NCI-H2227 (cell line): ENCODE measurements around the gene GLRX3.
A peak's percentile ranks its signal among the peaks of the same experiment; 100 is the strongest.
"Not testable (repeated sequence)": the region's sequence is repeated elsewhere in the genome, so short reads cannot be mapped to it uniquely, and the experiment has no call there.

Experiments used
- DNase-seq: peaks from one replicate; lab custom pipeline; 2025; ENCODE audit not compliant: unreplicated experiment; lab: John Stamatoyannopoulos, UW

The GLRX3 gene

GRCh38 chr10:130188195-130189175, 52.3 kb downstream of the GLRX3 start:
- no peak for DNase-seq

DNA sequence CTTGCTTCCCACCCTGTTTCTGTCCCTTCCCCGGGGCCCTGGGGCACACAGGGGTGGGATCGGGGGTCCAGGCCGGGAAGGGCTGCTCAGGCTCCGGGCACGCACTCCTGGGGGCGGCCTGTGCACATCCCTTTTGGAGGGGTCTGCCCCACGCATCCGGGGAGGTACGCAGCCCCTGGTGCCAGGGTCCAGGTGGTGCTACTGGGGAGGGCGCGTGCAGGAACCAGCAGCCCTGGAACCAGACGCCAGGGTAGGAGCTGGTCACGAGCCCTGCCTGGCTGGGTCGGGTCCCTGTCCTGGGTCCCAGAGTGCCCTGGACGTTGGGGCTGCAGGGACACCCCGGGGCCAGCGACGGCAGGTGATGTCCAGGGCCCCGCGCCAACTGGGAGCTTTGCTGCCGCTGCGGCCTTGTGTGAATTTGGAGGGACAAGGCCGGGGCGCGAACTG, 53.4 kb downstream of the GLRX3 start:
- no peak for DNase-seq

- DNase-seq, result peak; percentile 91
These were observed 54.0 kb downstream of the GLRX3 start for GRCh38 chr10:130190055-130190736.

DNA sequence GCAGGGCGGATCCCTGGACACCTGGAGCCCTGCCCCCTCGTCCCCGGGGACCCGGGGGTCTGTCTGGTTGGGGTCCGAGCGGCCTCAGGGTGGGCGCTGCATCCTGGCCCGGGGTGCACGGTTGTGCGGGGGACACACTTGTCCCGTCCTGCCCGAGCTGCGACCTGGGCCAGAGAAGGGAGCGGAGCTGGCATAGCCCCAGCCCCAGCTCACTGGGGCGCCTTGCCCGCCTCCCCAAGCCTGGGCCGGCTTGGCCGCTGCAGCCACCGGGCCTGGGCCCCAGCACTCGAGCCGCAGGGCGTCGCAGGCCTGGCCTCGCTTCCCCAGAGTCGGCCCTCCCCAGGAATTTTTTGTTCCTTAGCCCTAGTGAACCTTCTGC, 54.5 kb downstream of the GLRX3 start:
- no peak for DNase-seq

DNA sequence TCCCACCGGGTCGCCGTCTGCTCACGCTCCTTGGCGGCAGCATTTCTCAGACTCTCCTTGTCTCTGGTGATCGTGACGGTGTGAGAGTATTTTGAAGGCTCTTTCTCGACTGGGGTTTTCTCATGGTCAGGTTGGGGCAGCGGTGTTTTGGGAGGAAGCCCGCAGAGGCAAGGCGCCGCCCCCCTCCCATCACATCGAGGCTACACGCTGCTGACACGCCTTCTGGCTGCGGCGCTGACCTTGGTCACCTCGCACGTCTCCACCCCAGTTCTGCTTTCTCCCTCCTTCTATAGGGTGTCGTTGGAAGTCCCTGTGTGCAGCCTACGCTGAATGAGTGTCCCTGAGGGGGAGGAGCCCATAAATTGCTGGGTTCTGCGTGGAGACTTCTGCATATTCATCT, 55.2 kb downstream of the GLRX3 start:
- DNase-seq, result no peak

DNA sequence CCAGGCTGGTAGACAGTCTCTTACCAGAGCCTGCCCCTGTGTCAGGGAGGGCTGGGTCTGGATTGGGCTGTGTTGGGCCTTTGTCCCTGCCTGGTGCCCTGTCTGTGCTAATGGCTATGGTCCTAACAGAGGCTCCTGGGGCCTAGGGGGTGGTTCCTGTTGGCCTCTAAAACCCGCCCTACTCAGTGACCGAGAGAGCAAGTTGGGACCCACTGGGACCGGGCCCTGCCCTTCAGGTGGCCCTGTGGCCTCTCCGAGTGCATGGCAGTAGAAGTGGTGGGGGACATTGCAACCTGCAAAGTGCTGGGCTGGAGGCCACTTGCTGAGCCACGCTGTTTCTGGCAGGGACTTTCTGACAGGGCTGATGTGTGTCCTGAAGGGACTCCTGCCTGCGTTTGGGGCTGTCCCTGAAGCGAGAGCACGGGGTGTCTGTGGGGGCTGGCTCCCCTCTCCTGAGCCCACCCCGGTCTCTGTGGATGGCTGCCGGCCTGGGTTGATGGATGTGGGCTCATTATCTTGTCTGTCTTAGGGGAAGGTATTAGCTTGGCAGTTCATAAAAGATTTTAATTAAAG, 56.2 kb downstream of the GLRX3 start:
- DNase-seq, result no peak

DNA sequence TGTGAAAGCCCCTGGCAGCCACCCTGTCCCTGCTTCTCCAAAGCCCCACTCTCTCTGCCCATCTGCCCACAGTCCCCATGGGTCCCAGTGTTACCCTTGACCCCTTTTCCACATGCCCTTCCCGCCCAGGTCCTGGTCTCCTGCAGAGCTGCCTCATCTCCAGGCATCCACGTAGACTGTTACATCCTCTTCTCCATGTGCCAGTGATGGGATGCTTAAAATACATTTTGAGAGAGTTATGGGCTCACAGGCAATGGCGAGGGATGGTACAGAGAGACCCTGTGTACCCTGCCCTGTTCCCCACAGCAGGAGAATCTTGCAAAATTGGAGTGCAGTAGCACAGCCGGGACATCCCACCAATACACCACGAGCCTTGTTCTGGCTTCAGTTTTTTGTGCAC, 56.8 kb downstream of the GLRX3 start:
- DNase-seq, result no peak

- DNase-seq, result no peak
These were observed 57.5 kb downstream of the GLRX3 start for GRCh38 chr10:130193493-130194193.

GRCh38 chr10:130194194-130194990, 58.2 kb downstream of the GLRX3 start:
- DNase-seq, result no peak

GRCh38 chr10:130194991-130195645, 58.9 kb downstream of the GLRX3 start:
- DNase-seq, result no peak

- no peak for DNase-seq
These were observed 59.6 kb downstream of the GLRX3 start for GRCh38 chr10:130195746-130196294.

- DNase-seq, result no peak
These were observed 60.6 kb downstream of the GLRX3 start for GRCh38 chr10:130196511-130197487.

GRCh38 chr10:130198651-130199050, 62.5 kb downstream of the GLRX3 start:
- no peak for DNase-seq

- DNase-seq, result no peak
These were observed 64.2 kb downstream of the GLRX3 start for GRCh38 chr10:130200179-130201042.

GRCh38 chr10:130201043-130201380, 64.8 kb downstream of the GLRX3 start:
- DNase-seq, result no peak

DNA sequence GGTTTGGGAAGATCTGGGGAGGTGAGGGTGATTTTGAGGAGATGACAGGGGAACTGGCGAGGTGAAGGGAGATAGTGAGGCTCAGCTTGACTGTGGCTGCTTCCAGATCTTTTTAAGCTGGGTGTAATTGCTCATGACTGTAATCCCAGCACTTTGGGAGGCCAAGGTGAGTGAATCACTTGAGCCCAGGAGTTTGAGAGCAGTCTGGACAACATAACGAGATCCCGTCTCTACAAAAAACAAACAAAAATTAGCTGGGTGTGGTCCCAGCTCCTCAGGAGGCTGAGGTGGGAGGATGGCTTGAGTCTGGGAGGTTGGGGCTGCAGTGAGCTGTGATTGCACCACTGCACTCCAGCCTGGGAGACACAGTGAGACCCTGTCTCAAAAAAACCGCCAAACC, 66.0 kb downstream of the GLRX3 start:
- not testable (repeated sequence) for DNase-seq

GRCh38 chr10:130202984-130203621, 66.9 kb downstream of the GLRX3 start:
- DNase-seq, result no peak
